Activated naive CD4-positive, alpha-beta T cell treated with anti-CD3 and anti-CD28 coated beads, Interleukin-2, amount 50 U/mL, for 24 hours (primary cell): ENCODE data around the gene DNAJC3.
"Not testable (repeated sequence)": the region's sequence is repeated elsewhere in the genome, so short reads cannot be mapped to it uniquely, and the experiment has no call there.

Experiments
- H3K27ac Mint-ChIP-seq: one replicate; pipeline ENCODE4 v1.8.0; 2021; ENCODE audit warnings: mild to moderate bottlenecking, mixed read lengths
- H3K27me3 Mint-ChIP-seq: one replicate; pipeline ENCODE4 v1.8.0; 2021; ENCODE audit warnings: mixed read lengths
- H3K36me3 Mint-ChIP-seq: one replicate; pipeline ENCODE4 v1.8.0; 2021; ENCODE audit warnings: mixed read lengths
- H3K4me1 Mint-ChIP-seq: one replicate; pipeline ENCODE4 v1.8.0; 2021; ENCODE audit warnings: mixed read lengths
- H3K4me3 Mint-ChIP-seq: one replicate; pipeline ENCODE4 v1.8.0; 2021; ENCODE audit warnings: mild to moderate bottlenecking, mixed read lengths
- H3K9me3 Mint-ChIP-seq: one replicate; pipeline ENCODE4 v1.8.0; 2021; ENCODE audit warnings: mixed read lengths

DNAJC3 gene

DNA sequence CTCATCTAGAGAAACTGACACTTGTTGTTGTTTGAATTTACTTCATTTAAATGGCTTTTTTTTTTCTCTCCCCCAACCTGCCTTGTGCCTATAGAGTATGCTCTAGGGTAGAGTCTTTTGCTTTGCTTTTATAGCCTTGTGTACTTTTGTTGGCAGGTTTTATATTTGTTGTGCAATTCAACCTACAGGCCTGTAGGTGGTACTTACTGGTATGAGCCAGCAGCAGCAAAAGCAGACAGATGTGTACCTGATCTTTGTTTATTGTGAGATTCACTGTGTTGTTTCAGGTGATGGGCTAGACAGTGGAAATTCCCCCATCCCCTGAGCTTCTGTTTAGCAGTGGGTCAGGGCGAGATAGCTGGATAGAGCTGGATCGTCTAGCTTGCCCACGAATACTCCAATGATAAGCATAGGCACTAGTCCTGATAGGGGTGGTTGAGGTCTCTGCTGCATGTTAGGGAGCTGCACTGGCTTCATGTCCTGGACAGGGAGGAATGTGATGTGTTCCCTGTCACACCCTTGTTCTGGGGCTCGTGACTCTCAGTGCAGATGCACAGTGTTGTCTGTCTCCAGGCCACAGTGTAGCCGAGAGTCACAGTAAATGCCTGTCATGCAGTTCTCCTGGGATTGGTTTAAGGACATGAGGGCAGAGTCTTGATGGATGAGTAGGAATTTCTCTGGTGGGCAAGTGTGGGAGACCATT lies 21.3 kb downstream of the DNAJC3 start:
- H3K9me3 Mint-ChIP-seq: no peaks in the 10 kb centered on the region
- no peaks in the 10 kb centered on the region for H3K27me3 Mint-ChIP-seq
- H3K4me3 Mint-ChIP-seq: no peak overlapping the region
- H3K27ac Mint-ChIP-seq: no peak overlapping the region
- peaks cover 64% of the 10 kb centered on the region for H3K4me1 Mint-ChIP-seq
- peaks cover 15% of the 10 kb centered on the region for H3K36me3 Mint-ChIP-seq

DNA sequence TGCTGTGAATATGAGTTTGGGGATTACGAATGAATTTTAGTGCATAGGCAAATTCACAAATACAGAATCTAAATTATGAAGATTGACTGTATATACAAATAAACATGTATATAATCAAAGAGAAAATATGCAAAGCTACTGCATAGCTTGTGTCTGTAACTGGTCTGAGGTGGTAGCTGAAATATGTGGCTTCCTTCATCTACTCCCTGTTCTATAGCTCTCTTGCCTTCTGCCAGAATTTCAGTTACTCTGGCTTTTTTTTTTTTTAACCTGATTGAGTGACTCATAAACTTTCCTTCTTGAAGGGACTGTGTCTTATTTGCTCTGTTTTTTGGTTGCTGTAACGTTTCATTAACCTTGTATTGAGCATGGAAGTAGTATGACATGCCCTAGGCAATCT lies 26.6 kb downstream of the DNAJC3 start:
- H3K27me3 Mint-ChIP-seq: no peaks in the 10 kb centered on the region
- H3K9me3 Mint-ChIP-seq: no peaks in the 10 kb centered on the region
- no peak overlapping the region for H3K27ac Mint-ChIP-seq
- no peak overlapping the region for H3K4me3 Mint-ChIP-seq
- peaks cover 89% of the 10 kb centered on the region for H3K4me1 Mint-ChIP-seq
- peaks cover 5% of the 10 kb centered on the region for H3K36me3 Mint-ChIP-seq

GRCh38 chr13:95704510-95704909 lies 27.6 kb downstream of the DNAJC3 start:
- Mint-ChIP-seq H3K27ac (no peak overlapping the region), H3K36me3 (peaks cover 5% of the 10 kb centered on the region), H3K27me3 (no peaks in the 10 kb centered on the region), H3K4me1 (peaks cover 80% of the 10 kb centered on the region), H3K9me3 (no peaks in the 10 kb centered on the region), H3K4me3 (no peak overlapping the region)

- H3K27me3 Mint-ChIP-seq: no peaks in the 10 kb centered on the region
- H3K36me3 Mint-ChIP-seq: peaks cover 7% of the 10 kb centered on the region
- no peaks in the 10 kb centered on the region for H3K9me3 Mint-ChIP-seq
- H3K4me3 Mint-ChIP-seq: no peak overlapping the region
- no peak overlapping the region for H3K27ac Mint-ChIP-seq
- peaks cover 62% of the 10 kb centered on the region for H3K4me1 Mint-ChIP-seq
Observed at GRCh38 chr13:95706356-95706755, 29.4 kb downstream of the DNAJC3 start.

DNA sequence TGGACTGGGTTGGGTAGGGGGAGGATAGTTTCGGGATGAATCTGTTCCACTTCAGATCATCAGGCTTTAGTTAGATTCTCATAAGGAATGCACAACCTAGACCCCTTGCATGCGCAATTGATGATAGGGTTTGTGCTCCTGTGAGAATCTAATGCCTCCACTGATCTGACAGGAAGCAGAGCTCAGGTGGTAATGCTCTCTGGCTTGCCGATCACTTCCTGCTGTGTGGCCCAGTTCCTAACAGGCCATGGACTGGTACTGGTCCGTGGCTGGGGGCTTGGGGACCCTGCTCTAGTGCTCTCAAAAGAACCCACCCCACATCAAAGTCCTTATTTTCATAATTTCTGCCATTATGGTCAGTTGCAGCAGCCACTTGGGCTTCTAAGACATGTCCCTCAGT lies 30.1 kb downstream of the DNAJC3 start:
- Mint-ChIP-seq H3K36me3 (peaks cover 11% of the 10 kb centered on the region), H3K4me3 (no peak overlapping the region), H3K27ac (no peak overlapping the region), H3K9me3 (no peaks in the 10 kb centered on the region), H3K4me1 (peaks cover 56% of the 10 kb centered on the region), H3K27me3 (no peaks in the 10 kb centered on the region)

DNA sequence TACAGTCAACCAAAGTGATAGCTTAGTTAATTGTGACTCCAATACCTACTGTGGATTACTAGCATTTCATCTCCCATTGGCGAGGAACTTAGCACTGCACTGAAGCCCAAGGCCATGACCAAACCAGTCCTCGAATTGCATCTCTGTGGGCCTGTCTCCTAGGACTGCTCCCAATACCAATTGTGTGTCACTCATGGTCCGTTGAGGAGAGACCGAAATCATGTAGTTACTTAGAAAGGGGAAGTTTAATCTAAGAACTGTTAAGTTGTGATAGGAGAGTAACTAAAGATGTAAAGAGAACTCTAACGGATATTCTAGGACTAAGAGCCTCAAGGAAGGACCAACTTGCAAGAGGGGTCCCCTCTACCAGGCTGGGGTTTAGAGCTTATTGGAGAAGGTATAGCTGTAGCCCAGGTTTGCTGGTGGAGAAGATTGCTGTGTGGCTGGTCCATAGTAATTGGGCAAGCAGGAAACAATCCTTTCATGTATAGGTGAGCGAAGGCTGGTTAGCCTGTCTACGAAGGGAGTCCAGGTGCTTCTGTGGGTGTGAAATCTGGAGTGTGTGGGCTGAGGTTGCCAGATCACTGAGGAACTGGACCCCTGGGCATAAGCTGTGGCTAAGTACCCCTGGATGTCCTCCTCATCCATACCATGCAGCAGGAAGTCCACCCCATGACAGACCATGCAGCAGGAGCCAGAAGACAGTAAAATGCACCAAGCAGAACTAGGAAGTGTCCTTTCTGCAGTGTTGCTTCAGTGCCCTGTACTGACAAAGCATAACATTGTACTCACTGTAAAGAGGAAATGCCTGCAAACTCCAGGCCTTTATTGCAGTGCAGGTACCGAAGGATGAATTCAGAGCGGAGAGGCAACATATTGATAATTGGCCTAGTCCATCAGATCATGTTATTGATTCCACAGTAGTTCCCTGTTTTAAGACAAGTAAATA lies 30.8 kb downstream of the DNAJC3 start:
- Mint-ChIP-seq H3K27me3 (no peaks in the 10 kb centered on the region), H3K4me1 (peaks cover 49% of the 10 kb centered on the region), H3K4me3 (no peak overlapping the region), H3K9me3 (no peaks in the 10 kb centered on the region), H3K36me3 (peaks cover 16% of the 10 kb centered on the region), H3K27ac (no peak overlapping the region)

- no peaks in the 10 kb centered on the region for H3K27me3 Mint-ChIP-seq
- H3K9me3 Mint-ChIP-seq: no peaks in the 10 kb centered on the region
- H3K36me3 Mint-ChIP-seq: peaks cover 22% of the 10 kb centered on the region
- no peak overlapping the region for H3K27ac Mint-ChIP-seq
- peaks cover 42% of the 10 kb centered on the region for H3K4me1 Mint-ChIP-seq
- H3K4me3 Mint-ChIP-seq: no peak overlapping the region
Observed at GRCh38 chr13:95708391-95708774, 31.4 kb downstream of the DNAJC3 start.

- no peak overlapping the region for H3K27ac Mint-ChIP-seq
- no peaks in the 10 kb centered on the region for H3K9me3 Mint-ChIP-seq
- peaks cover 23% of the 10 kb centered on the region for H3K36me3 Mint-ChIP-seq
- H3K4me1 Mint-ChIP-seq: peaks cover 36% of the 10 kb centered on the region
- H3K27me3 Mint-ChIP-seq: no peaks in the 10 kb centered on the region
- H3K4me3 Mint-ChIP-seq: no peak overlapping the region
Observed at GRCh38 chr13:95708811-95709500, 32.0 kb downstream of the DNAJC3 start.

DNA sequence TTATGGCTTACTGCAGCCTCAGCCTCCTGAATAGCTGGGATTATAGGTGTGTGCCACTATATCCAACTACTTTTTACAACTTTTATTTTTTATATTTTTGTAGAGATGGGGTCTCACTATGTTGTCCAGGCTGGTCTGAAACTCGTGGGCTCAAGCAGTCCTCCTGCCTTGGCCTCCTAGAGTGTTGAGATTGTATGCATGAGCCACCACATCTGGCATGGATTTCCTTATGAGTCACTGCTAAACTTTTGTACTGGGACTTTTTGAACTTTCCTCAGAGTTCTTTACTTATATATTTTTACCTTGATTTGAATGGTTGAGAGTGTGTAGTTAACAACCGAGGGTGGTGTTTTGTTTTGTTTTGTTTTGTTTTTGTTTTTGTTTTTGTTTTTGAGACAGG lies 33.4 kb downstream of the DNAJC3 start:
- Mint-ChIP-seq H3K27me3 (no peaks in the 10 kb centered on the region), H3K4me3 (no peak overlapping the region), H3K27ac (no peak overlapping the region), H3K36me3 (peaks cover 25% of the 10 kb centered on the region), H3K4me1 (peaks cover 27% of the 10 kb centered on the region), H3K9me3 (no peaks in the 10 kb centered on the region)

- H3K27me3 Mint-ChIP-seq, H3K4me1 Mint-ChIP-seq, H3K27ac Mint-ChIP-seq, H3K9me3 Mint-ChIP-seq, H3K4me3 Mint-ChIP-seq: not testable (repeated sequence)
- peaks cover 40% of the 10 kb centered on the region for H3K36me3 Mint-ChIP-seq
Observed at GRCh38 chr13:95712846-95713245, 35.9 kb downstream of the DNAJC3 start.

DNA sequence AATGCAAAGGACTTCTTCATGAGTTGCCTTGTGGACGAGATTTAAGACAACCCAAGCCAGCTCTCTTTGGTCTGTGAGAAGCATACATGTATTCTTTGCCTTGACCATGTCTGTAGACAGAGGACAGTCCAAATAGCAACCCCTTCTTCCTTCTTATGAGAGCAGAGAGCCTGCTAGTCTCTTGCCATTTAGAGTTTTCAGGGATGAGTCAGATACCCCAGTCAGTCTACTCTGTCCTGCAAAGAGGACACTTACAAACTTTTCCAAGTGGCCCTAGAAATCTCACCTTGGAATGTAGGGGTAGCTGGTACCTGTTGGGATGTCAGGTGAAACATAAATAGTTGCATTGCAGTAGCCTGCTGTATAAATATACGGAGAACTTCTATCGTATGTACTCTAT lies 36.7 kb downstream of the DNAJC3 start:
- Mint-ChIP-seq H3K4me3 (no peak overlapping the region), H3K36me3 (peaks cover 43% of the 10 kb centered on the region), H3K27me3 (no peaks in the 10 kb centered on the region), H3K27ac (no peak overlapping the region), H3K9me3 (peaks cover 1% of the 10 kb centered on the region), H3K4me1 (peaks cover 2% of the 10 kb centered on the region)

DNA sequence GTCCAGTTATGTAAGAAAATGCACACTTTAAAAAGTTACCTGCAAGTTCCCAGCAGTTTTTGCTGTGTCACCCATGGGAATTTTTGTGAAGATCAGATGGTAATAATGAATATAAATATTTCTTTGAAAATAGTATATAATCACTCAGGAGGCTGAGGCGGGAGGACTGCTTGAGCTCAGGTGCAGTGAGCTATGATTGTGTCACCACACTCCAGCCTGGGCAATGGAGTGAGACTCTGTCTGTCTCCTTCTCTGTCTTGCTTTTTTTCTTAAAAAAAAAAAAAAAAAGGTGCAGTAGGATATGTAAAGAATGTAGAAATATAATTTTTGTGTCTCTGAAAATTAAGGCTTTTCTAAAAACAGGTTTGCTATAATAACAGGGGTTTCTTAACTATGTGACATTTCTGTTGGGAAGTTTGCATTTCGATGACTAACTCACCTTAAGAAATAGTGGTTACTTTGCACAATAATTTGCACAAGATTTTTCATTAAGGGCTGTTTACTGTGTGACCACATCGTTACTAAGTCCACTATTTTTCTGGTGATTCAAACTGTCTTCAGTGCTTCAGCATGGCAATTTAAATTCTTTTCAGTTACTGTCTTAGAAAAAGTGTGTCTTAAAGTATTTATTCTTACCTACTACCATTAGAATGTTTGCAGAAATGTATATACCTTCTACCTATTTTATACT lies 37.3 kb downstream of the DNAJC3 start:
- Mint-ChIP-seq H3K9me3 (peaks cover 6% of the 10 kb centered on the region), H3K27ac (no peak overlapping the region), H3K36me3 (peaks cover 47% of the 10 kb centered on the region), H3K4me3 (no peak overlapping the region), H3K27me3 (no peaks in the 10 kb centered on the region), H3K4me1 (peaks cover 7% of the 10 kb centered on the region)

GRCh38 chr13:95716231-95716630 lies 39.3 kb downstream of the DNAJC3 start:
- peaks cover 13% of the 10 kb centered on the region for H3K4me1 Mint-ChIP-seq
- no peak overlapping the region for H3K27ac Mint-ChIP-seq
- peaks cover 6% of the 10 kb centered on the region for H3K9me3 Mint-ChIP-seq
- H3K4me3 Mint-ChIP-seq: no peak overlapping the region
- peaks cover 47% of the 10 kb centered on the region for H3K36me3 Mint-ChIP-seq
- no peaks in the 10 kb centered on the region for H3K27me3 Mint-ChIP-seq

GRCh38 chr13:95722241-95722640 lies 45.3 kb downstream of the DNAJC3 start:
- H3K4me3 Mint-ChIP-seq: no peak overlapping the region
- H3K9me3 Mint-ChIP-seq: peaks cover 6% of the 10 kb centered on the region
- peaks cover 35% of the 10 kb centered on the region for H3K4me1 Mint-ChIP-seq
- H3K27ac Mint-ChIP-seq: no peak overlapping the region
- H3K27me3 Mint-ChIP-seq: no peaks in the 10 kb centered on the region
- H3K36me3 Mint-ChIP-seq: peaks cover 42% of the 10 kb centered on the region

GRCh38 chr13:95723438-95723837 lies 46.5 kb downstream of the DNAJC3 start:
- Mint-ChIP-seq H3K4me1 (peaks cover 45% of the 10 kb centered on the region), H3K9me3 (peaks cover 6% of the 10 kb centered on the region), H3K36me3 (peaks cover 46% of the 10 kb centered on the region), H3K27ac (no peak overlapping the region), H3K27me3 (no peaks in the 10 kb centered on the region), H3K4me3 (no peak overlapping the region)
